Ascending aorta (tissue), 2 donors: Measurements from ENCODE around the gene MYCN. TPM values are rescaled to one million over a fixed set of nuclear protein-coding genes. Genes with fewer than 3 reads are reported as not detected.

Source experiments
- DNase-seq, 2 donors: peaks; one replicate each; pipeline ENCODE4 v3.0.0-alpha.2; 2019; ENCODE audit warnings: low spot score in 2 of 2
- H3K27ac ChIP-seq, 2 donors: fragments of 200-600 bp; sonication (generic); one replicate each; pipeline ENCODE4 v1.5.1; 2016 to 2017; ENCODE audit warnings: mild to moderate bottlenecking in 1 of 2
- H3K27me3 ChIP-seq: fragments of 200-600 bp; sonication (generic); one replicate; pipeline ENCODE4 v1.5.1; 2017
- H3K36me3 ChIP-seq, 2 donors: fragments of 200-600 bp; sonication (generic); one replicate each; pipeline ENCODE4 v1.5.1; 2016
- H3K4me1 ChIP-seq, 2 donors: fragments of 200-600 bp; sonication (generic); one replicate each; pipeline ENCODE4 v1.5.1; 2016 to 2017; ENCODE audit warnings: mild to moderate bottlenecking in 1 of 2
- H3K4me3 ChIP-seq, 2 donors: fragments of 200-600 bp; sonication (generic); one replicate each; pipeline ENCODE4 v1.5.1; 2016 to 2017; ENCODE audit warnings: mild to moderate bottlenecking in 1 of 2
- H3K9me3 ChIP-seq, 2 donors: fragments of 200-600 bp; sonication (generic); one replicate each; pipeline ENCODE4 v1.5.1; 2016
- intact Hi-C: fragments of 100-400 bp; cut with DNase I; formaldehyde crosslinking; loops from one replicate; pipeline ENCODE4 v1.15.1; 2023
- total RNA-seq: library from RNA; depleted of rRNA; stranded (reverse); fragments of >200 nt; gene quantifications from one replicate; pipeline ENCODE4 v1.1.0, GENCODE V29; 2016
- TF ChIP-seq, protein P1 (sequence below), 3 experiments: fragments of 200-600 bp in 2 of 3; fragments of 450-650 bp in 1 of 3; sonication (generic) in 2 of 3; IDR thresholded peaks; one replicate each; pipeline ENCODE4 v1.5.1; 2016 to 2019; ENCODE audit warnings: antibody characterized with exemption in 3 of 3, mild to moderate bottlenecking in 1 of 3, moderate library complexity in 1 of 3

MYCN gene
- total RNA-seq, 1 donor from 2014 or later: not detected

DNA sequence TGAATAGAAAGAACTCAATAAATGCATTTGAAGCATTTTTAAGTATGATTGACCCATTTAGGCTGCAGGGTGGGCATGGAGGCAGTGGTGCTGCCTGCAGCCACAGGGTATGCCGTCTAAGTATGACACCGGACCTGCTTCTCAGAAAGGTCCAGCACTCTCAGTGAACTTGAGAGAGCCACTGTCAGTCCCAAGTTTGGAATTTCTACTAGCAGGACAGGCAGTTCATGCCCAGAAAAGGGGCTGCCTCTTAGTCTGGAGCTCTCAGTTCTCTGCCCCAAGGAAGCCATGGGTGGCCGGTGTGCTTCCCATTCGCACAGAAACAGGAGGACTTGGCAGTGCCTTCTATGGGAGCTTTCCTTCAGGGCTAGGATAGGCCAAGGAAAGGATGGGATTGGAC lies 24.0 kb upstream of the MYCN start:
- Histone ChIP-seq H3K27me3 (no peaks in the 10 kb centered on the region), H3K9me3 (no peaks in the 10 kb centered on the region), H3K4me3 (no peak overlapping the region), H3K36me3 (no peaks in the 10 kb centered on the region), H3K27ac (no peak overlapping the region), H3K4me1 (no peaks in the 10 kb centered on the region)
- intact Hi-C loops: no loop called here
- TF ChIP-seq, protein P1, sequence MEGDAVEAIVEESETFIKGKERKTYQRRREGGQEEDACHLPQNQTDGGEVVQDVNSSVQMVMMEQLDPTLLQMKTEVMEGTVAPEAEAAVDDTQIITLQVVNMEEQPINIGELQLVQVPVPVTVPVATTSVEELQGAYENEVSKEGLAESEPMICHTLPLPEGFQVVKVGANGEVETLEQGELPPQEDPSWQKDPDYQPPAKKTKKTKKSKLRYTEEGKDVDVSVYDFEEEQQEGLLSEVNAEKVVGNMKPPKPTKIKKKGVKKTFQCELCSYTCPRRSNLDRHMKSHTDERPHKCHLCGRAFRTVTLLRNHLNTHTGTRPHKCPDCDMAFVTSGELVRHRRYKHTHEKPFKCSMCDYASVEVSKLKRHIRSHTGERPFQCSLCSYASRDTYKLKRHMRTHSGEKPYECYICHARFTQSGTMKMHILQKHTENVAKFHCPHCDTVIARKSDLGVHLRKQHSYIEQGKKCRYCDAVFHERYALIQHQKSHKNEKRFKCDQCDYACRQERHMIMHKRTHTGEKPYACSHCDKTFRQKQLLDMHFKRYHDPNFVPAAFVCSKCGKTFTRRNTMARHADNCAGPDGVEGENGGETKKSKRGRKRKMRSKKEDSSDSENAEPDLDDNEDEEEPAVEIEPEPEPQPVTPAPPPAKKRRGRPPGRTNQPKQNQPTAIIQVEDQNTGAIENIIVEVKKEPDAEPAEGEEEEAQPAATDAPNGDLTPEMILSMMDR (IDR thresholded peaks at IDR 0.05): no peak
- no peak for DNase-seq

DNA sequence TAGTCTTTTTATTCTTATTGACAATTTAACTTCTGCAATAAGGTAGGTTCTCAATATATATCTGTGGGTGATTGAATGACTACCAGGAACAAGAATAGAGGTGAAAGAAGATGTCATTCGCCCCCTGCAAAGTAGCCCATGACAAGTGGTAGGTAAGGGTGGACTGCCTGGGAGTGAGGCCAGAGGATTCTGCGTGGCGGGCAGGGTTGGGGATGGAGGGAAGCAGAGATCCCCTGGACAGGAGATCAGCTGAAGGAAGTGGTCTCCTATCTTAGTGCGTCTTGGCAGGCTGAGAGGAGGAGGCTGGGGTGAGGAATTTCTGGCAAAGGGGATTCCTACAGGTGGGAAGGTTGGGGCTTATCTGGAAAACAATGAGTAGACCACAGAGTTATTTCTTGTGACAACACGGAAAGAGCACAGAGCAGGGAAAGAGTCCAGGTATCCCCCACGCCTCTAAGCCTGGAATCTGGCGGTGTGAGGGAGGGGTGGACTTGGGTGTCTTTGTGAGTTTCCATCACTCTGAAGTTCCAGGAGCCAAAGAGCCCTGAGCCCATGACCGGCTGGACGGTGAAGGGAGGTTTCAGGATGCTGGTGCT lies 21.5 kb upstream of the MYCN start:
- DNase-seq: no peak
- Histone ChIP-seq H3K36me3 (no peaks in the 10 kb centered on the region), H3K4me3 (no peak overlapping the region), H3K27me3 (no peaks in the 10 kb centered on the region), H3K9me3 (no peaks in the 10 kb centered on the region), H3K27ac (no peak overlapping the region), H3K4me1 (no peaks in the 10 kb centered on the region)
- TF ChIP-seq, protein P1 (IDR thresholded peaks at IDR 0.05): no peak
- intact Hi-C loops: no loop called here

DNA sequence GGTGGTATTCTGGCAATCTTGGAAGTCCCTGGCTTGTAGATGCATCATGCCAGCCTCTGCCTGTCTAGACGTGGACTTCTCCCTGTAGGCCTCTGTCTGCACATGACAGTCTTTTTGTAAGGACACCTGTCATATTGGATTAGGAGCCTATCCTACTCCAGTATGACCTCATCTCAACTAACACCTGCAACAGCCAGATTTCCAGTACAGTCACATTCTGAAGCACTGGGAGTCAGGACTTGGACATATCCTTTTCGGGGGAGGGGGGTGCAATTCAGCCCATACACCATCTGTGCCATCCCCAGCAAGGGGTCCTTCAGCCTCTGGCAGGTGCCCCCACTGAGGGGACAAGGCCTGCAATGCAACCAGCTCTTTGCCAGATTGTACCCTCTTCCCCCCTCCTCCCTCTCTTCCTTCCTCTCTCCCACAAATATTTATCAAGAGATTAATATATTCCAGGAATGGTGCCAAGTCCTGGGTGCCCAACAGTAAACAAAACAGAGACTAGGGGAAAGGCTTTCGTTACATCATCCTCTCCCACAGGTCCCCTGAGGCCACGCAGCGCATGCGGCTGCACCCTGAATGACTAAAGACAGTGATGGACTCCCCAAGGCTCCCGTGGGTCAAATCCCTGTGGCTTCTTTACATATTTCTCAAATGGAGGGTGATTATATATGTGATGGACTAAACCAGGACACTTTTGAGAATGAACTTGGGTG lies 20.5 kb upstream of the MYCN start:
- H3K4me3 ChIP-seq: no peak overlapping the region
- TF ChIP-seq, protein P1 (IDR thresholded peaks at IDR 0.05): no peak
- DNase-seq: no peak
- no peaks in the 10 kb centered on the region for H3K9me3 ChIP-seq
- no peaks in the 10 kb centered on the region for H3K4me1 ChIP-seq
- no peaks in the 10 kb centered on the region for H3K27me3 ChIP-seq
- H3K36me3 ChIP-seq: no peaks in the 10 kb centered on the region
- intact Hi-C loops: no loop called here
- H3K27ac ChIP-seq: no peak overlapping the region

DNA sequence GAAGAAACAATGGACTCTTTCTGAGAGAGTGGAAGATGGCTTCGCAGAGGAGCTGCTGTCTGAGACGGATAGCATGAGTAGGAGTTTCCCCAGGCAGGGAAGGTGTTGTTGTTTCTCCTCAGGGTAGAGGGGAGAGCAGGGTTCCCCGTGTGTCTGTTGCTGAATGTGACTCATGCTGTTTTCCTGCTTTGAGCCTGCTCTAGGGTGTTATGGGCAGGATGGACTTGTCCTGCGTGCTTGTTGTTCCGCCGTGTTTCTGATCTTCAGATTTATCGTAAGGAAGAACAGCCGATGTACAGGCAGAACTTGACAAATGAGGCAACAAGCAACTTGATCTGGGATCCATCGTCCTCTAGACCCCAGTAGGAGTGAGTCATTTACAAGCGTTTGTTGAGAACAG lies 19.7 kb upstream of the MYCN start:
- Histone ChIP-seq H3K36me3 (no peaks in the 10 kb centered on the region), H3K4me3 (no peak overlapping the region)

DNA sequence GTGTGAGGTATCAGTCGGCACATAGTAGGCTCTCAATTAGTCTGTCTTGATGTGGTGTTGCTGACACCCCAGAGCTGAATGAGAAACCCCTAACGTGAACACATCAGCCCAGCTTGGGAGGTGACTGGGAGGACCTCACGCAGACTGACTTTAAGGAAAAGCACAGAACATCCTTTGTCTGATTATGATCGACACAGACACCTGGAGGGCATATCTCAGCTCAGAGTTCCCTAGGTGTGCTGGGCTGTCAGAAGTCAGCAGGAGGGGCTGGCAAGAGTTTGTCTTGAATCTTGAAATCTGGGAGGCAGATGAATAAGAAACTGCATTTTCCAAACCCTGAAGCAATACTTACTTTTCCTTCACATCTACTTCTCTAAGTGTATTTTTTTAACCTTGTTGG lies 16.8 kb upstream of the MYCN start:
- no peaks in the 10 kb centered on the region for H3K9me3 ChIP-seq
- no peak overlapping the region for H3K27ac ChIP-seq
- no peaks in the 10 kb centered on the region for H3K36me3 ChIP-seq
- TF ChIP-seq, protein P1 (IDR thresholded peaks at IDR 0.05): no peak
- DNase-seq: no peak
- intact Hi-C loops: no loop called here
- no peaks in the 10 kb centered on the region for H3K27me3 ChIP-seq
- no peak overlapping the region for H3K4me3 ChIP-seq
- H3K4me1 ChIP-seq: no peaks in the 10 kb centered on the region

More for the DNA sequence above, 19.7 kb upstream of the MYCN start:
- TF ChIP-seq, protein P1 (IDR thresholded peaks at IDR 0.05): no peak
- Histone ChIP-seq H3K9me3 (no peaks in the 10 kb centered on the region), H3K27ac (no peak overlapping the region), H3K4me1 (no peaks in the 10 kb centered on the region), H3K27me3 (no peaks in the 10 kb centered on the region)
- intact Hi-C loops: no loop called here
- DNase-seq: no peak
